VCaP (cell line): ENCODE data around the gene DDIT3.
"Not testable (repeated sequence)": the region's sequence is repeated elsewhere in the genome, so short reads cannot be mapped to it uniquely, and the experiment has no call there.

Experiments used
- H3K27ac ChIP-seq: fragments of 450-650 bp; 2 replicates; pipeline ENCODE4 v1.5.1; 2017
- TF ChIP-seq, protein P1 (sequence below): fragments of 450-650 bp; conservative IDR thresholded peaks from 2 replicates; pipeline ENCODE4 v1.5.1; 2017; ENCODE audit warnings: mild to moderate bottlenecking, moderate library complexity

DDIT3 gene

GRCh38 chr12:57498132-57498502, 22.2 kb downstream of the DDIT3 start:
- TF ChIP-seq, protein P1, sequence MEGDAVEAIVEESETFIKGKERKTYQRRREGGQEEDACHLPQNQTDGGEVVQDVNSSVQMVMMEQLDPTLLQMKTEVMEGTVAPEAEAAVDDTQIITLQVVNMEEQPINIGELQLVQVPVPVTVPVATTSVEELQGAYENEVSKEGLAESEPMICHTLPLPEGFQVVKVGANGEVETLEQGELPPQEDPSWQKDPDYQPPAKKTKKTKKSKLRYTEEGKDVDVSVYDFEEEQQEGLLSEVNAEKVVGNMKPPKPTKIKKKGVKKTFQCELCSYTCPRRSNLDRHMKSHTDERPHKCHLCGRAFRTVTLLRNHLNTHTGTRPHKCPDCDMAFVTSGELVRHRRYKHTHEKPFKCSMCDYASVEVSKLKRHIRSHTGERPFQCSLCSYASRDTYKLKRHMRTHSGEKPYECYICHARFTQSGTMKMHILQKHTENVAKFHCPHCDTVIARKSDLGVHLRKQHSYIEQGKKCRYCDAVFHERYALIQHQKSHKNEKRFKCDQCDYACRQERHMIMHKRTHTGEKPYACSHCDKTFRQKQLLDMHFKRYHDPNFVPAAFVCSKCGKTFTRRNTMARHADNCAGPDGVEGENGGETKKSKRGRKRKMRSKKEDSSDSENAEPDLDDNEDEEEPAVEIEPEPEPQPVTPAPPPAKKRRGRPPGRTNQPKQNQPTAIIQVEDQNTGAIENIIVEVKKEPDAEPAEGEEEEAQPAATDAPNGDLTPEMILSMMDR: no peak
- no peak overlapping the region for H3K27ac ChIP-seq

DNA sequence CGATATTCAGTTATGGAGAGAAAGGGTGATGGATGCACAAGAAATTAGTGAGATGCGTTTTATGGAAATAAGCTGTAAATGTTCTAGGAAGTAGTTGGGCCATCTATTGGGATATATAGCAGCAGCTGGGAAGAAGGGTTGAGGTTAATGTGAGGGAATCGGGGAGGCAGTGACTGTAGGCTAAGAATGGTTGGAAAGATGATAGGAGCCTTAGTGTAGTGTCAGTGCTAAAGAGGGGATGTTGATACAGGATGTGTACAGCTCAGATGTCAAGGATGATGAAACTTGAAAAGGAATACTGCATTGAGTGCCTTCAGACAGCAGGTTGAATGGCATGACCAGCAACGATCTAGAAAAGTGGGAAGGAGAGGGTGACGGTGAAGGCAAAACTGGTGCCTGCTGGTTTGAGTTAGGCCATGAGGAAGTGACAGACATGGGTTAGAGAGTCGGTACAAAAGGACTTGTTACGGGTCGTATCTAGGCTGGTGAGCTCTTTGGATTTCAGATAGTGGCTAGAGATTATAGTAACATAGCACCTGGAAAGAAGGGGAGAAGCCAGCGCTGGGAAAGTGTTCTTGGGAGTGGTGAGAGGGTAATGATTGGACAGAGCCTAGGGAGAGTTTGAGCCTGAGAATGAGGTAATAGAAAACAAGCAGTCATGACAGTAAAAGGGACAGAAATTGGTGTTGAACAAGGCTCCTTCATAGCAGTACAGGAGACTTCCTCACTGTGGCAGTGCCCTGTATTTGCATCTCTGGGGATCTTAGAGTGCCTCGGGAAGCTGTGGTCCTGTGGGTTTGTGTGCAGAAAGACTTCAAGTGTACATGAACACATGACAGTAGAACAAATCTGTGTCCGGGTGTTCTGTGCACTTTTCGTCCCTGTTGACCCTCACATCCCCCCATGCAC, 22.8 kb downstream of the DDIT3 start:
- TF ChIP-seq, protein P1: no peak
- no peak overlapping the region for H3K27ac ChIP-seq

- H3K27ac ChIP-seq: no peak overlapping the region
- TF ChIP-seq, protein P1: no peak
These were observed 23.5 kb downstream of the DDIT3 start for GRCh38 chr12:57496822-57497221.

DNA sequence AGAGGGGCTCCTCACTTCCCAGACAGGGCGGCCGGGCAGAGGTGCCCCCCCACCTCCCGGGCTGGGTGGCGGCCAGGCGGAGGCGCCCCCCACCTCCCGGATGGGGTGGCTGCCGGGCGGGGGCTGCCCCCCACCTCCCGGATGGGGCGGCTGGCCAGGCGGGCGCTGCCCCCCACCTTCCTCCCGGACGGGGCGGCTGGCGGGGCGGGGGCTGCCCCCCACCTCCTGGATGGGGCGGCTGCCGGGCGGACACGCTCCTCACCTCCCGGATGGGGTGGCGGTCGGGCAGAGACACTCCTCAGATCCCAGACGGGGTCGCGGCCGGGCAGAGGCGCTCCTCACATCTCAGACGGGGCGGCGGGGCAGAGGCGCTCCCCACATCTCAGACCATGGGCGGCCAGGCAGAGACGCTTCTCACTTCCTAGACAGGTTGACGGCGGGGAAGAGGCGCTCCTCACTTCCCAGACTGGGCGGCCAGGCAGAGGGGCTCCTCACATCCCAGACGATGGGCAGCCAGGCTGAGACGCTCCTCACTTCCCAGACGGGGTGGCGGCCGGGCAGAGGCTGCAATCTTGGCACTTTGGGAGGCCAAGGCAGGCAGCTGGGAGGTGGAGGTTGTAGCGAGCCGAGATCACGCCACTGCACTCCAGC, 25.1 kb downstream of the DDIT3 start:
- H3K27ac ChIP-seq: not testable (repeated sequence)

- TF ChIP-seq, protein P1: peak; percentile 64
- H3K27ac ChIP-seq: peak overlapping the region; percentile 32
These were observed 28.7 kb downstream of the DDIT3 start for GRCh38 chr12:57491393-57492280.

- peak overlapping the region; percentile 32; the same call in 1 of the 2 replicates for H3K27ac ChIP-seq
- TF ChIP-seq, protein P1: no peak
These were observed 30.2 kb downstream of the DDIT3 start for GRCh38 chr12:57490126-57490525.

- H3K27ac ChIP-seq: peak overlapping the region; percentile 87
These were observed 31.1 kb downstream of the DDIT3 start for GRCh38 chr12:57489157-57489641.

More at GRCh38 chr12:57489157-57489641, 31.1 kb downstream of the DDIT3 start:
- TF ChIP-seq, protein P1: no peak
